ENCODE results near the gene USP9Y.
A peak's percentile ranks its signal among the peaks of the same experiment; 100 is the strongest.

Gene USP9Y

DNA sequence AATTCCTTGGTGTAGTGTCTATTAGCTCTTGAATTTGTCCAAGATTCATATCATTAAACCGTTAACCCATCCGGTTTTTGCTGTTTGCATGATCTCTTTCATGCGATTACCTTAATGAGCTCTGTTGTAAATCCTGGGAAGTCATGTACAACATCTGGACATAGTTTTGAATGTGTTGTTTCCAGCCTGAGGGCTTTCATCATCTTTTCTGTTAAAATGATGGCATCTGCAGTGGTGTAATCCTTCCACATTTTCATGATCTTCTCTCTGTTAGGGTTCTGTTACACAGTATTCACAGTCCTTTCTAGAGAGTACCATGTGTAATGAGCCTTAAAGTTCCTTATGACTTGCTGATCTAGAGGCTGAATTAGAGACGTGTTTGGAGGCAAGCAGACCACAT is 64.9 kb downstream of the USP9Y start:
- no peak for DNase-seq

GRCh38 chrY:12784521-12784920 is 83.5 kb downstream of the USP9Y start:
- no peak for DNase-seq

GRCh38 chrY:12793999-12794398 is 93.0 kb downstream of the USP9Y start:
- DNase-seq: no peak

DNA sequence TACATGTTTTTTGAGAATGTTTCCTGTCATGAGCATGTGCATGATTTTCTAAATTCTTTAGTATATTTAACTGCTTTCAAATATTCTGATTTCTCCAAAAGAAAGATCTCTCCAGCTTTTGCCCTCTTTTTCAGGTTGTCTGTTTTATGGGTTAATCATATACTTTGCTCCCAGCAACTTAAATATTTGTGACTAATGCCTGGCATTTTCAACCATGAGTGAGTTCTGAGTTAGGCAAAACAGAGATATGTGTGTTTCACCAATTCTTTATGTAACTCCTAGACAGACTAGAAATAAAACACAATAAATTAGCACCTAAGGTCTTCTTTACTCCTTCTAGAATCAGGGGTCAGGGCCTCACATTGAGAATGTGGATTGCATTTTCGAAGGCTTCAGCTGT is 107.0 kb downstream of the USP9Y start:
- no peak for DNase-seq

- peak; percentile 2 to 11 for DNase-seq
These were observed 108.0 kb downstream of the USP9Y start for GRCh38 chrY:12809034-12809433.

DNA sequence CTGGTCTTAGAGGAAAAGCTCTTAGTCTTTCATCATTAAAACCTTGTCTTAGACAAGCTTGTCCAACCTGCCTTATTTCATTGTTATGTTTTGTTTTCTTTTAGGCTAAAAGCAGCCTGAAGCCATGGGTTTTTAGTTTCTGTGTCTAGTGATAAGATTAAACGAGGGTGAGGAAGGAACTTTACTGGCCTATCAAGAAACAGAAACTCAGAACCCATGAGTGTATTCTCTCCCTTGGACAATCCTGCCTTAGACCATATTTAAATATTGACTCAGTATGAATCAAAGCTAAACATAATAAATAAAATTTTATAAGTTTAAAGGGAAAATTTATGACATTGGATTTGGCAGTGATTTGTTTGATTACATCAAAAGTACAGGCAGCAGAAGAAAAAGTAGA is 122.4 kb downstream of the USP9Y start:
- DNase-seq: no peak

GRCh38 chrY:12826791-12827190 is 125.8 kb downstream of the USP9Y start:
- no peak for DNase-seq

DNA sequence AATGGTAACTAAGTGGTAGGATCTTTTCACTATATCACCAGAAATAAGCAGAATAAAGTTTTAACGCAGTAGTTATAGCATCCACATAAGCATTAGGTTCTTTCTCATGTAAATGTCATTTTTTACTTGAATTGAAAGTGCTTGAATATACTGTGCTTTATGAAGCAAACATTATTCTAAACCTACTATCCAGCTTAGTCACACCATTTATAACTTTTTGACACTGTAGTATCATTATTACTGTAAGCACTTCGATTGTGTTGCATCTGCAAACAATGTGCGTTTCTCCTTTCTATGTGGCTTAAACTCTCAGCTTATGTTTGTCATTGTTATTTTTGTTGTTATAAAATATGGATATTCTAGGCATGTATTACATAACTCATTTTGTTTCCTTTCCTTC is 132.3 kb downstream of the USP9Y start:
- no peak for DNase-seq

DNA sequence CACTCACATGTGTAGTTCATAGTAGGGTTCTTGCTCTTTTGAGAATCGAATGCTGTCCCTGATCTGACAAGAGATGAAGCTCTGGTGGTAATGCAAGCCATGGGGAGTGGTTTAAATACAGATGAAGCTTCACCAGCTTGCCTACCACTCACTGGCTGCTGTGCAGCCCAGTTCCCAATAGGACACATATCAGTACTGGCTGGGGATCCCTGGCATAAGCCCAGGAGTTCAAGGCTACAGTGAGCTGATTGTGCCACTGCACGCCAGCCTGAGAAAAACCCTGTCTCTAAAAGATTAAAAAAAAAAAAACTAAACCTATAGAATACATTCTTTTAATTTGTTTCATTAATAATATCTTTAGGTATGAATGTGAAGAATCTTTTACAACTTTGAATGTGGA is 136.5 kb downstream of the USP9Y start:
- DNase-seq: no peak

- DNase-seq: no peak
These were observed 140.3 kb downstream of the USP9Y start for GRCh38 chrY:12841368-12841767.

DNA sequence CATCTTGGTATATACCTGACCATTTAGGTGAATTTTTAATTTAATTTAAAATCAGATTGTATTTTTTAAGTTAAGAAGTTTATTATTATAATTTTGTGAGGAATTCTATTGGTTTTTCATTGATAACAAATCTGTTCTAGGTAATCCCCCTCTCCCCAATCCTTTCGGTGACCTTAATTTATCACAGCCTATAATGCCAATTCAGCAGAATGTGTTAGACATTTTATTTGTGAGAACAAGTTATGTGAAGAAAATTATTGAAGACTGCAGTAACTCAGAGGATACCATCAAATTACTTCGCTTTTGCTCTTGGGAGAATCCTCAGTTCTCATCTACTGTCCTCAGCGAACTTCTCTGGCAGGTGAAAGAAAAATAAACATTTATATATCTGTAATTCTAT is 145.8 kb downstream of the USP9Y start:
- no peak for DNase-seq

DNA sequence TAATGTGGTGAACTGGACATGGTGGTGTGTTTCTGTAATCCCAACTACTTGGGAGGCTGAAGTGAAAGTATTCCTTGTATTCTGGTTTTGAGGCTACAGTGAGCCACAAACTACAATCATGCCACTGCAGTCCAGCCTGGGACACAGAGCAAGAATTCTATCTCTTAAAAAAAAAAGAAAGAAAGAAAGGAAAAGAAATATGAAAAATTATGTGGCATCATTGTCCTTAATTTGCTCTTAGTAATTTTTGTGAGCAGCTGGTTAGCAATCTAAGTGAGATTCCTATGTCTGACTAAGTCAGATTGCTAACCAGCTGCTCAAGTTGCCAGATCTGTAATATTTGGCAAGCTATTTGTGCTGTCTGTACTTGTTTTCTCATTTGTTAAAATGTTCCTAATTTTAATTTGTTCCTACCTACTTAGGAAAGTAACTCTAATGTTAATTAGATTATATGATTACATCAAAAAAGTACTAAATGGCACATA is 154.8 kb downstream of the USP9Y start:
- no peak for DNase-seq

GRCh38 chrY:12867960-12868359 is 166.9 kb downstream of the USP9Y start:
- no peak for DNase-seq

DNA sequence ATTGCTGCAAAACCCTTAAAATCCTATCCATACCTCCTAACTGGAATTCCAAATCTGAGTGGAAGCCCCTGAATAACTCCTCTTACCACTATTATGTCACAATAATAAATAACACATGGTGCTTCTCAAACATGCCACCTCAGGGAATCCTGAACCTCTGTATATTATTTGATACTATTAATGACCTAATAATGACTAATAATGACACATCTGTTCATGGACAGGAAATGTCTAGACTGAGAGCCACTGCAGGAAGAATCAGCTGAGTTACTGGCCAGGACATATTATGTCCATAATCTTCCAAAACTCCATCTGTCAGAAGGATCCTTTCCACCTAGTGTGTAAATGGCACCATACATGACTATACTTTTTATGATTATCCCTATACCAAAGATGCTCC is 195.9 kb downstream of the USP9Y start:
- no peak for DNase-seq

GRCh38 chrY:12898604-12899003 is 197.6 kb downstream of the USP9Y start:
- DNase-seq: no peak

GRCh38 chrY:12904618-12905516 is 203.8 kb downstream of the USP9Y start, which contains the start of gene DDX3Y:
TSS of gene DDX3Y (plus strand) at chrY:12904868. CDS start at chrY:12904937, 69 bp downstream.
- peak; percentile 95 to 96 for DNase-seq

DNA sequence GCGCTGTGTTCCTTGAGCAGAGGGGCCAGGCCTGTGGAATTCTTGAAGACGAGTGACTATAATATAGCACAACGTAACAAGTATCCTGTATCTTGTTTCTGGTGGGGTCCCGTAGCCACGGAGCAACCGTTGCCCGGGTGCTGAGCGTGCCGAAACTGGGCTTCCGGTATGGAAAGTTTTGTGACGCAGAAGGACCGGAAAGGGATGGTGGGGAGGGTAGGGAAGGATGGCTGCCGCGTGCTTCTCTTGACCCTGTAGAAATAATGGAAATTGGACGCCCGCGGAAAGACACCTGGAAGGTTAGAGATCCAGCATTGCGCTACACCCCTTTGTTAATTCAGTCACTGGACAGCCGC is 204.5 kb downstream of the USP9Y start:
- DNase-seq: peak; percentile 43 to 62

DNA sequence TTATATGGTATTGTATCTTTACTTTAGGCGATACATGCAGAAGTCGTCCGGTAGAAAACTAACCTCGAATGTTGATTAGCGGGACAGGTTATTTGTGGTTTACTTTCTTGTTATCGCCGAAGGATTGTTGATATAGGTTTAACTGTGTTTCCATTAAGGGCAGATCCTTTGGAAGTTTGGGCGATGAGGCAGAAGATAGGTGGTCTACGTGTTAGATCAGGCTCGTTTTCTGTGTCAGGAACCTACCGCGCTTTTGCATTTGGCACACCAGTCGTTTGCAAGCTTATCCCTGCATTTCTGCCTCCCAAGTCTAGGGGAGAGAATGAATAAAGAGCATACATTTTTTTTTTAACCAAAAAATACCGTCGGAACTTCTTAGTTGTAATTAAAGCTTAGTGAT is 204.9 kb downstream of the USP9Y start:
- DNase-seq: no peak
